Peyer's patch (tissue), 4 donors: ENCODE results near the gene USH2A. TPM values are rescaled to one million over a fixed set of nuclear protein-coding genes. Genes with fewer than 3 reads are reported as not detected.

Source experiments
- DNase-seq, 3 donors: peaks; one replicate each; pipeline ENCODE4 v3.0.0-alpha.2; 2017 to 2019
- H3K27ac ChIP-seq, 4 donors: fragments of 200-600 bp; sonication (generic); one replicate each; pipeline ENCODE4 v1.5.1; 2016 to 2019
- H3K27me3 ChIP-seq, 2 donors: fragments of 200-600 bp; sonication (generic); one replicate each; pipeline ENCODE4 v1.5.1; 2019
- H3K36me3 ChIP-seq, 3 donors: fragments of 200-600 bp; sonication (generic); one replicate each; pipeline ENCODE4 v1.5.1; 2016 to 2019
- H3K4me1 ChIP-seq, 4 donors: fragments of 200-600 bp; sonication (generic); one replicate each; pipeline ENCODE4 v1.5.1; 2016 to 2019
- H3K4me3 ChIP-seq, 4 donors: fragments of 200-600 bp; sonication (generic); 1 replicate in 3 of 4; 2 replicates in 1 of 4; pipeline ENCODE4 v1.5.1; 2016 to 2019; ENCODE audit warnings: mild to moderate bottlenecking in 1 of 4
- H3K9me3 ChIP-seq, 4 donors: fragments of 200-600 bp; sonication (generic); one replicate each; pipeline ENCODE4 v1.5.1; 2016 to 2019; ENCODE audit warnings: mild to moderate bottlenecking in 1 of 4
- CTCF ChIP-seq, 6 experiments: fragments of 450-650 bp in 4 of 6; fragments of 200-600 bp in 2 of 6; sonication (generic) in 1 of 6; IDR thresholded peaks; one replicate each; pipeline ENCODE4 v1.5.1; 2017 to 2019; ENCODE audit warnings: antibody characterized with exemption in 6 of 6, mild to moderate bottlenecking in 3 of 6, moderate library complexity in 1 of 6
- POLR2A ChIP-seq, 2 donors: fragments of 450-650 bp; IDR thresholded peaks; one replicate each; pipeline ENCODE4 v1.5.1; 2017; ENCODE audit warnings: antibody characterized with exemption in 2 of 2, mild to moderate bottlenecking in 2 of 2, moderate library complexity in 2 of 2
- total RNA-seq, 4 donors: library from RNA; depleted of rRNA; stranded (reverse); fragments of >200 nt; gene quantifications; one replicate each; pipeline ENCODE4 v1.1.0, GENCODE V29; 2016

The USH2A gene
- total RNA-seq, 4 donors from 2014 or later = not detected

- no peaks in the 10 kb centered on the region for H3K36me3 ChIP-seq
- H3K27ac ChIP-seq = no peak overlapping the region
- no peaks in the 10 kb centered on the region for H3K4me1 ChIP-seq
- no peak for DNase-seq
- no peaks in the 10 kb centered on the region for H3K27me3 ChIP-seq
- no peak overlapping the region for H3K4me3 ChIP-seq
- TF ChIP-seq CTCF (IDR thresholded peaks at IDR 0.05) = no peak
- no peak for TF ChIP-seq POLR2A (IDR thresholded peaks at IDR 0.05)
- H3K9me3 ChIP-seq = no peaks in the 10 kb centered on the region
These were observed 390.2 kb downstream of the USH2A start for GRCh38 chr1:216032961-216033614.

GRCh38 chr1:216032284-216032683, 391.0 kb downstream of the USH2A start:
- no peaks in the 10 kb centered on the region for H3K9me3 ChIP-seq
- TF ChIP-seq POLR2A (IDR thresholded peaks at IDR 0.05) = no peak
- TF ChIP-seq CTCF (IDR thresholded peaks at IDR 0.05) = no peak
- no peaks in the 10 kb centered on the region for H3K4me1 ChIP-seq
- H3K36me3 ChIP-seq = no peaks in the 10 kb centered on the region
- H3K4me3 ChIP-seq = no peak overlapping the region
- no peaks in the 10 kb centered on the region for H3K27me3 ChIP-seq
- DNase-seq = no peak
- H3K27ac ChIP-seq = no peak overlapping the region

GRCh38 chr1:216028631-216029030, 394.6 kb downstream of the USH2A start:
- Histone ChIP-seq H3K36me3 (no peaks in the 10 kb centered on the region), H3K27ac (no peak overlapping the region), H3K27me3 (no peaks in the 10 kb centered on the region), H3K4me3 (no peak overlapping the region), H3K4me1 (no peaks in the 10 kb centered on the region), H3K9me3 (no peaks in the 10 kb centered on the region)
- no peak for TF ChIP-seq CTCF (IDR thresholded peaks at IDR 0.05)
- no peak for TF ChIP-seq POLR2A (IDR thresholded peaks at IDR 0.05)
- DNase-seq = no peak

- H3K4me1 ChIP-seq = no peaks in the 10 kb centered on the region
These were observed 398.7 kb downstream of the USH2A start for GRCh38 chr1:216024546-216024945.

DNA sequence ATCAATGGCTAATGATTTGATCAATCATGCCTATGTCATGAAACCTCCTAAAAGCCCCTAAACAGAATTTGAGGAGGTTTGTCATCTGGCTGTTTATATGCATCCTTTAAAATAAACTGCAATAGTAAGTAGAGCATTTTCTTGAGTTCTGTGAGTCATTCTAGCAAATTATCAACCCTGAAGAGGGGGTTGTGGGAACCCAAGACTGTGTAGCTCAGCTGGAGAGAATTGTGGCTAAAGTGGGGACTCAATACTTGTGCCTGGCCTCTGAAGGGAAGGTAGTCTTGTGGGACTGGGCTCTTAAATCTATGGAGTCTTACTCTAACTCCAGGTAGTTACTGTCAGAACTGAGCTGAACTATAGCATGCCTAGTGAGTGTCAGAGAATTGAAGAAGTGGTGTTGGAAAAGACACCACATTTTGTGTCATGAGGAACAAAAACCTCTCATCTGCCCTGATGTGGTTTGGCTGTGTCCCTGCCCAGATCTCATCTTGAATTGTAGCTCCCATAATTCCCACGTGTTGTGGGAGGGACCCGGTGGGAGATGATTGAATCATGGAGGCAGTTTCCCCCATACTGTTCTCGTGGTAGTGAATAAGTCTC, 402.4 kb downstream of the USH2A start:
- TF ChIP-seq POLR2A (IDR thresholded peaks at IDR 0.05) (no peak), CTCF (IDR thresholded peaks at IDR 0.05) (no peak)
- Histone ChIP-seq H3K36me3 (no peaks in the 10 kb centered on the region), H3K4me1 (no peaks in the 10 kb centered on the region), H3K27me3 (no peaks in the 10 kb centered on the region), H3K9me3 (no peaks in the 10 kb centered on the region), H3K4me3 (no peak overlapping the region), H3K27ac (no peak overlapping the region)
- DNase-seq = no peak

More at GRCh38 chr1:216024546-216024945, 398.7 kb downstream of the USH2A start:
- Histone ChIP-seq H3K9me3 (no peaks in the 10 kb centered on the region), H3K4me3 (no peak overlapping the region), H3K36me3 (no peaks in the 10 kb centered on the region), H3K27me3 (no peaks in the 10 kb centered on the region), H3K27ac (no peak overlapping the region)
- no peak for TF ChIP-seq CTCF (IDR thresholded peaks at IDR 0.05)
- no peak for TF ChIP-seq POLR2A (IDR thresholded peaks at IDR 0.05)
- no peak for DNase-seq
